ENCODE results near the gene CLINT1.

DNA sequence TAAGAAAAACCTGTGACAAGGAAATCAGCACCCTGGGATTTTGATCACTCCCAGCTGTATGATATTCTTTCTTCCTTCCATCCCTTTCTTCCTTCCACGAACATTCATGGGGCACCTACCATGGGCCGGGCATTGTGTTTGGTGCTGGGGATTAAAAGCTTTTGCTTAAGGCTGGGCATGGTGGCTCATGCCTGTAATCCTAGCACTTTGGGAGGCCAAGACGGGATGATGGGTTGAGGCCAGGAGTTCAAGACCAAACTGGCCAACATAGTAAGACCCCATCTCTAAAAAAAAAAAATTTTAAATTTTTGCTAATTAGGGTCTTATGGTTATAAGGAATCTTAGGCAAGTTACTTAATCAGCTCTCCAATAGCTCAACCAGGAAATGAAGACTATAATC lies 48.5 kb upstream of the CLINT1 start:
- TF ChIP-seq POLR2AphosphoS5 (IDR thresholded peaks at IDR 0.05; ENCODE audit: borderline replicate concordance, low read depth, low read length) (no peak), EZH2 (IDR thresholded peaks at IDR 0.05) (no peak), FOXP2 (optimal IDR thresholded peaks at IDR 0.05; ENCODE audit: control extremely low read depth, extremely low read length, insufficient read depth) (no peak)
